GM18507 (cell line): ENCODE measurements around the gene CABP1.
"Not testable (repeated sequence)": the region's sequence is repeated elsewhere in the genome, so short reads cannot be mapped to it uniquely, and the experiment has no call there.

Experiments used
- DNase-seq: peaks from one replicate; pipeline ENCODE4 v3.0.0; 2011; ENCODE audit warnings: low read depth; ENCODE audit not compliant: insufficient read length; ENCODE audit errors: extremely low spot score
- FAIRE-seq: peaks from 2 replicates; lab custom pipeline; 2011; peaks lifted over from hg19 to GRCh38; lab: Jason Lieb, UNC

CABP1 gene

DNA sequence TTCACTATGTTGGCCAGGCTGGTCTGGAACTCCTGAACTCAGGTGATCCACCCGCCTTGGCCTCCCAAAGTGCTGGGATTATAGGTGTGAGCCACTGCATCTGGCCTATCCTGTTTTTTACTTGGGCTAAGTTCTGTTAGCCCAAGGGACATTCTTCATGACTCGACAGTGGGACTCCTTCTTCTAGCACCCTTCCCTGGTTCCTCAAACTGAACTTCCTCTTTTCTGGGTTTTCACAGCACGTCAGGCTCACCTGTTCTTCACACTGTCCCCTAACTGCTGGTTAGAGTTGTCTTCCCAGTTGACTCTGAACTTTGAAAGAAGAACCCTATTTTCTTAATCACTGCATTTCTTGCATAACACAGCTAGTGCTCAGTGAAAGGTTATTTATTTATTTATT lies 22.5 kb downstream of the CABP1 start:
- DNase-seq (peak; percentile 62), FAIRE-seq (peak; percentile 92)

DNA sequence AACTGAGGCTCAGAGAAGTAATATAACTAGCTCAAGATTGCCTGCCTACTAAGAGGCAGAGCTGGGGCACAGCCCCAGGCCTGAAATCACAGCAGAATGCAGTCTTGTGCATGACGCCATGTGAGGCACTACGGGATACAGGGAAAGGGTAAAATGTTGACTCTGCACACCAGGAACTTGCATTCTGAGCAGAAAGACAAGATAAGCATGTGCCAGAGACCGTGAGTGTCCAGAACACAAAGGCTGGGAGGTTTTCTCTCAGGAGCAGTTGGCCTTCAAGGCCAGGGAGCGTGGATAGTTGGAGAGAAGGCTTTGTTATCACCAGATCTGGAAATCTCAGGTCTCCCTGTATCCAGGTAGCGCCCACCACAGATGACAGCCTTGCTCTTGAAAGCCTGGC lies 23.3 kb downstream of the CABP1 start:
- FAIRE-seq (no peak), DNase-seq (no peak)

GRCh38 chr12:120666571-120667390 lies 26.4 kb downstream of the CABP1 start:
- FAIRE-seq, result no peak

GRCh38 chr12:120668091-120668867 lies 27.9 kb downstream of the CABP1 start:
- DNase-seq (no peak), FAIRE-seq (peak; percentile 38)

More at GRCh38 chr12:120666571-120667390, 26.4 kb downstream of the CABP1 start:
- DNase-seq, result no peak

- FAIRE-seq (peak; percentile 96), DNase-seq (peak; percentile 33)
These were observed 28.7 kb downstream of the CABP1 start for GRCh38 chr12:120668868-120669840.

DNA sequence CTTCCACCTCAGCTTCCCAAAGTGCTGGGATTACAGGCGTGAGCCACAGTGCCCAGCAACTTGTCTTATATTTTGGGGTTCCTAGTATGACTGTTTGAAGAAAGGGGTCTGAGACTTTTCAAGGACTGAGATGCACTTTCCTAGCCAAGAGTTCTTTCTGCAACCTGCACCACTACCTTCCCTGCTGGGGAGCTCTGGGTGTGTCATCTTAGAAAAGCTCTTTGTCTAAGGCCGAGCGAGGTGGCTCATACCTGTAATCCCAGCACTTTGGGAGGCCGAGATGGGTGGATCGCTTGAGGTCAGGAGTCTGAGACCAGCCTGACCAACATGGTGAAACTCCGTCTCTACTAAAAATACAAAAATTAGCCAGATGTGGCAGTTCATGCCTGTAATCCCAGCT lies 29.8 kb downstream of the CABP1 start:
- not testable (repeated sequence) for FAIRE-seq, DNase-seq

- peak; percentile 45 for FAIRE-seq
- DNase-seq, result no peak
These were observed 30.2 kb downstream of the CABP1 start for GRCh38 chr12:120670667-120671066.

DNA sequence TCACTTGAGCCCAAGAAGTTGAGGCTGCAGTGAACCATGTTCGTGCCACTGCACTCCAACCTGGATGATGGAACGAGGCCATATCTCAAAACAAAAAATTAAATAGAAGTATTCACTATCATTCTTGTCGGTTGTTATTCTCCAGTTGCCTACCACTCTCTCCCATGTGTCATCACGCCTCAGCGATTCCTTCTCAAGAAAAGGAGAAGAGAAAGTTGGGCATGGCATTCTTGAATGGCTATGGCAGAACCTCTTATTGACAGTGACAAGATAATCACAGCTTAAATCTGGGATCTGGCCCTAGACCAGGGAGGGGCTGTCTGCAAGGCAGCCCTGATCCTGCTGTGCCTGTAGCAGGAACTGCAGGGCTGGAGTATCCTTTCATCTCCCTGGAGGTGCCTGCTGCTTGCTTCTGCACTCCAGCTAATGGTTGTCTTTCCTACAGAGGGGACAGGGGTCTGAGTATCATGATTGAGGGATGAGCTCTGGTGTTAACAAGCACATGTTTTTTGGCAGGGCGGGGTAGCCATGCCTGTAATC lies 33.7 kb downstream of the CABP1 start:
- FAIRE-seq (peak; percentile 69), DNase-seq (no peak)

GRCh38 chr12:120677765-120678473 lies 37.5 kb downstream of the CABP1 start:
- FAIRE-seq, result peak; percentile 92
- DNase-seq, result peak; percentile 40

GRCh38 chr12:120678572-120678971 lies 38.1 kb downstream of the CABP1 start:
- DNase-seq (no peak), FAIRE-seq (peak; percentile 36)

- DNase-seq, result no peak
- peak; percentile 48 for FAIRE-seq
These were observed 39.8 kb downstream of the CABP1 start for GRCh38 chr12:120680165-120680738.

GRCh38 chr12:120684523-120684932 lies 44.1 kb downstream of the CABP1 start:
- FAIRE-seq (no peak), DNase-seq (no peak)

- DNase-seq (no peak), FAIRE-seq (no peak)
These were observed 45.1 kb downstream of the CABP1 start for GRCh38 chr12:120685522-120685921.

DNA sequence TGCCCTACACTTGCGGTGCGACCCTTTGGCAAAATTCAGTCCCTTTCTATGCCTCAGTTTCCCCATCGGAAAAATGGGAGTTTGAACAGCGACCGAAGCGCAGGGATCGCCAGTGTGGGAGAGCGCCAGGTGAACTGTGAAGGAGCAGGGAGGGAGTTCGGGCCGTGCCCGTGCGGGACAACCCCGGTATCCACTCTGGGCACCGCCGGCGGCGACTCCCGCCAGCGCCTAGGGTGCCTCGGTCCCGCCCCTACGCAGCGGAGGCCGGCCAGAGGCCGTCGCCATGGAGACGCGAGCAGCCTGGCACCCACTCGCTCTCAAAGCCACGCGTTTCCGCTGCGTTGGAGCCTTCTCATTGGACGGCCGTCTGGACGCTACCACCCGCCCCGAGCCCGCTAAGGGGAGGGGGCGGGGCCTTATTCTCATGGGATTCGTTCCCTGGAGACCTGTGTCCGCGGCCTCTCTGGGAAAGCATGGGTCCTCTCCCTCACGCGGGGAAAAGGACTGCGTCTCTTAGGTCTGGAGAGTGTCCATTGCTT lies 45.8 kb downstream of the CABP1 start:
- FAIRE-seq, result no peak
- DNase-seq, result no peak

DNA sequence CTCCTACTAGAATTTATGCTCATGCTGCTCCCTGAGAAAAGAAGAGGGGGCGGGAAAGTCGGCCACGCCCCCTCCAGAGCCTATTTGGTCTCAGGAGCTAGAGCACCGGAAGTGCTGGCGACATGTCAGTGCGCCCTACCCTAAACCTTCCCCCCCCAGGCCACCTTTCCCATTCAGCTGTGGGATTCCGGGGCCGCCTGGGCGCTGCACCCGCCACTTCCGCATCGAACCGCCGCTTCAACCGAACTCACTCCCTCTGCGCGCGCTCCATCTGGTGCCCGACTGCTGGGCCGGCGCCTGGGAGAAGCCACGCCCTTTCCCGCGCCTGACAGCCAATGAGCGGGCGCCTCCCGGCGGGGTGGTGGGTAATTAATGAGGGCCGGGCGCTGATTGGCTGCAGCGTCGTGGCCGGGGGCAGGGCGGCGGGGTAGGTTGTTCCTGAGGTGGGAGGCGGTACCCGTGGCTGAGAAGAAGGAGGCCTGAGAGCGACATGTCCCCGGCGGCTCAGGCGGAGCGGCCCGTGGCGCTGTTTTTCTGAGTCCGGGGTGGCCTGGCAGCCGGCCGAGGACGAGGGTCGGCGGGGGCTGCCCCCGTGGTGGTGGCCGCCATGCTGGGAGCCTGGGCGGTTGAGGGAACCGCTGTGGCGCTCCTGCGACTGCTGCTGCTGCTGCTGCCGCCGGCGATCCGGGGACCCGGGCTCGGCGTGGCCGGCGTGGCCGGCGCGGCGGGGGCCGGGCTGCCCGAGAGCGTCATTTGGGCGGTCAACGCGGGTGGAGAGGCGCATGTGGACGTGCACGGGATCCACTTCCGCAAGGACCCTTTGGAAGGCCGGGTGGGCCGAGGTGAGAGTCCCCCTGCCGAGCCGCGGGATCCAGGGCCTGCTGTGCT lies 46.5 kb downstream of the CABP1 start, which contains the start of gene MLEC:
TSS of gene MLEC (plus strand) at position 460 of the 888 bp plus-strand sequence. CDS start at position 608, 148 bp downstream.
- peak; percentile 96 for FAIRE-seq

DNA sequence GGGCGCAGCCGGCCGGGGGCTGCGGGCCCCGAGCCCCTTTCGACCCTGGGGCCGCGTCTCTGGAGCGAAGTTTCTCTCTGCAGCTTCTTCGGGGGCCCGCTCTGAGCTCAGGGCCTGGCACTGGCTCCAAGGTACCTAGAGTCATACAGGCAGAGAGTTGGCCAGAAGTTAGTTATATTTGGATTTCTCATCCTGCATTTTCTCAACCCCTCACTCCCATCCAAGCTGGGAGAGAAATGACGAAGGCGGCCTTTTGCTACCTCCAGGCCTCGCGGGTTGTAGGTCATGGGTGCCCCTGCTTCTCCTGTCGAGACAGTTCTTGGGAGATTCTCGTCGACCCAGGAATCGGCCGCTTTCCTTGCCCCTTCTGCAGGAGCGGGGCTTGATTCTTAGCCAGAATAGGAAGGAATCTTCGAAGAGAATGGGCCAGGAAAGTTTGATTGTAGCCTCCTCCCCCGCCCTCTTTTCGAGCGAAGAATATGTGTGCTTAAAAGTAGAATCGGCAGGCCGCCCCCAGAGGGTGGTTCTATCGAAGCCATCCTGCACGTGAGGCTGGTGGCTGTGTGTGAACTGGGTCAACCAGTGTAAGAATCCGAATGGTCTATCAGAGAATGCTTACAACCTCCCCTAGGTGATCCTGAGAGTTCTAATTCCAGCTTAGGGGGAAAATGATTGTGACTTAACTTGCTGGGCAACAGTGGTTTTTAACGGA lies 47.3 kb downstream of the CABP1 start:
- FAIRE-seq (peak; percentile 59), DNase-seq (no peak)

More for the DNA sequence above, 46.5 kb downstream of the CABP1 start, which contains the start of gene MLEC:
- DNase-seq, result peak; percentile 94
